ENCODE data around the gene TNFAIP1.
A peak's percentile ranks its signal among the peaks of the same experiment; 100 is the strongest.

Gene TNFAIP1

DNA sequence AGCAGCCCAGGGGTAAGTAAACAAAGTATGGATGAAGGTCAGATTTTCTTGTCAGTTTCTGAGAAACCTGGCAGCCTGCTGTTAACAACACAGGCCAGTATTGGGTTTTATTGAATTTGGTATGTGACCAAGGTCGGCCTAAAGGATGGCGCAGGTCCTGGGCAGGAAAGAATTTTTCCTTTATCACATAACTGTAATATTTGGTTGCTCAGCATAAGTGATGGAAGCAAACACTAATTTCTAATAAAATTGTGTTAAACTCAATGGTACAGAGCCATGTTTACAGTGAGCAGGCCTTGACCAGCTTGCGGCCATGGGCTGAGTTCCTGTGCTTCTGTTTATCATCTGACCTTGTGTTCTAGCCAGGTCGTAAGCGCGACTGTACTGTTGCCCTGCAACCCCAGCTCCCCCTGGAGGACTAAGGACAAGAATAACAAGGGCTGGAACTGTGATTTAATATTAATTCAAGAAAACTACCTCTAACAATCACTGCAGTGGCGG is 11.2 kb downstream of the TNFAIP1 start:
- no peak for DNase-seq

GRCh38 chr17:28347261-28347891 is 11.8 kb downstream of the TNFAIP1 start:
- no peak for DNase-seq

DNA sequence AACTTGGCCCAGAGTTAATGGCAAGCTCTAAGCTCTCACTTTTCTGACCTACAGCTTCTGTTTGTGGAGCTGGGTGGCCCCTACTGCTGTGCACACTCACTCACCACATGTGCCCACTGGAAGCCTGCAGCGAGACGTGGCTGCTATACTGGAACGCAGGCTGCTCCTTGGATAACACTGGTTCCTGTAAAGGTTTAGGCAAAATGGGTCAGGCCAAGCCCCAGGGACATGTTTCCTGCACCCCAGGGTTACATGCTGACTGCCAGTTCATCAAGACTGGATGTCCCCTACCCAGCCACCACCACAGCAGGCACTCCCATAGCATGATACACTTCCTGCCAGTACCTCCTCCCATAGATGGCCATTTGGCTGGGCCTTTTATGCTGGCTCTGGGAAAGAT is 13.4 kb downstream of the TNFAIP1 start:
- no peak for DNase-seq

- no peak for DNase-seq
These were observed 14.7 kb downstream of the TNFAIP1 start for GRCh38 chr17:28350271-28350670.

- DNase-seq: peak; percentile 89
These were observed 21.7 kb downstream of the TNFAIP1 start, which contains the start of gene POLDIP2 for GRCh38 chr17:28357061-28357900. TSS of gene POLDIP2 (minus strand) at chr17:28357527. CDS start at chr17:28357448, 79 bp downstream.

- DNase-seq: no peak
These were observed 22.3 kb downstream of the TNFAIP1 start for GRCh38 chr17:28357901-28358197.

GRCh38 chr17:28363186-28363585 is 27.6 kb downstream of the TNFAIP1 start:
- DNase-seq: no peak

- no peak for DNase-seq
These were observed 28.5 kb downstream of the TNFAIP1 start for GRCh38 chr17:28363776-28364650.

DNA sequence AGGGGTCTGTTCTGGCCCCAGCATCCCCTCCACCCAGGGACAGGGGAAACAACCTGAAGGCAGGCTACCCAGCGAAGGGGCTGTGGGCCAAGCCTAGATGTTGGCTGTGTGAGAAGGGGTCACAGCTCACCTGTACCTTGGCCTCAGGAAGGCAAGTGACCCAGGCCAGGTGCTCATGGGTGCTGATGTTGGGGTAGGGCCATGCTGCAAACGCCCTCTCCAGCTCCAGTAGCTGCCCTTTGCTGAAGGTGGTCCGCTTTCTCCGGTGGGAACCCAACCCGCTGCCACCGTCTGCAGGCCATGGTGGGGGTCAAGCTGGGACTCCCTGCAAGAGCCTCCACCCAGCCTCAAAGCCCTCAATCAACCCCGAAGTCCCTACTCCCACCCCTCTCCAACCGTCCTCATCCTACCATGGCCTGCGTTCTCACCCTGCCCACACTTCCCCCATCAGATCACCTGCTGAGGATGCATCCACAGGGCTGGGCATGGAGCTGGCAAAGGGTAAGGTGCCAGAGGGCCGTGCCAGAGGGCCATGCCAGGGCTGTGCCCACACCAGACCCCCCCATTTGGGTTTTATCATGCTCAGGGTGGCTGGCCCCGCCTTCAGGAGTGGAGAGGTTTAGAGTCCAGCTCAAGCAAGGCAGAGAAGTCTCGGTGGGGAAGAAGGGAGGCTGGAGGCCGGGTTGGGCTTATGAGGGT is 29.3 kb downstream of the TNFAIP1 start, which contains the start of gene SEBOX:
SEBOX (minus strand) TSS at position 535 of the 699 bp plus-strand sequence; CDS start at position 487, 48 bp downstream.
- DNase-seq: no peak

DNA sequence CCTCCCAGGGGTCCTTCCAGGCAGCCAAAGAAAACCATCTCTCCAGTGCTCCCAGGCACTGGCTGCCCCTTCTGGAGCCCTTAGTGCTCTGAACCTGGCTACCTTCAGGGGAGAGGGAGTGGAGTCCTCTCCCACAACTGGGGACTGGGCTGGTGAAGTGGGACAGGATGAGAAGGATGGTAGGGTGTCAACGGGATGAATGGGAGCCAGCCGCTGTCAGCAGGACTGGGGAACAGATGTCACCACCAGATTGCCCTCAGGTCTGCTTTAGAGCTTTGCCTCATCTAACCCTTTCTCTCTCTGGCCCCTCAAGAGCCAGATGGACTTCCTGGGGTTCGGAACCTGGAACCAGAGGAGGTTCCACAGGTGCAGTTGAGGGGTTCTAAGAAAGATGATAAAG is 29.9 kb downstream of the TNFAIP1 start:
- no peak for DNase-seq

DNA sequence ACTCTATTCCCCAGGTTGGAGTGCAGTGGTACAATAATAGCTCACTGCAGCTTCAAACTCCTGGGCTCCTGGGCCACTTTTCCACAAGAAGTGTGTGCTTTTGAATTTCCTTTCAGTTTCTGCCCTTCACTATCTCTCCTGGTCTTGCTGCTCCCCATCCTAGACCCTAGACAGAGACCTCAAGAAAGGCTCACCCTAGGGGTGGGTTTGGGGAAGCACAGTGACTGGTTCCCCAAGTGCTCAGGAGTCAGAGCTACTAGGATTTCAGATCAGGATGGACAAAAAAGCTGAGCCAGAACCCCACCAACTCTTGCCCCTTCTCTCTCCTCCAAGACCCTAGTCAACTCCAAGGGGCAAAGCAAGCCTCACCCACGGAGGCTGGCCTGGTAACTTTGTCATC is 31.0 kb downstream of the TNFAIP1 start:
- DNase-seq: no peak

- DNase-seq: no peak
These were observed 32.2 kb downstream of the TNFAIP1 start for GRCh38 chr17:28367641-28368305.

DNA sequence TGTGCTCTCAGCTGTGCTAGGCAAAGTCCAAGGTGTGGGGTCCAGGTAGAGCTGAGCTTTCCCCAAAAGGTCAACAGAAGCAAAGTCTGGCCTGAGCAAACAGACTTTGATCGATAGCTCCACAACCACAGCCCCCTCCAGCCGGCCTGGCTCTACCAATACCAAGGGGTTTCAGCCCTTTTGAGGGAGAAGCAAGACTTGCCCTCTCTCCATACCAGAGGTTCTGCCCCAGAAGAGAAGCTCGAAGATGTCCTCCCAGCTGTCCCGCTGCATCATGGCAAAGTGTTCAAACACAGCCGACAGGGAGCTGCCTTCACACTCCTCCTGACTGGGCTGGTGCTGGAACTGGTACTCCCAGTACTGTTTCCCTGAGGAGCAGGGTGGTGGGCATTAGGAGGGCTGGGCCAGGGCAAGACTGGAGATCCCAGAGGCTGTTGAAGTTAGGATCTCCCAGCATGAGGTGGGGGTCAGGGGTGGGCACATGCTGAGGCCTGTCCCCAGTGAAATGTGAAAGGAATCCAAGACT is 32.8 kb downstream of the TNFAIP1 start:
- DNase-seq: no peak

DNA sequence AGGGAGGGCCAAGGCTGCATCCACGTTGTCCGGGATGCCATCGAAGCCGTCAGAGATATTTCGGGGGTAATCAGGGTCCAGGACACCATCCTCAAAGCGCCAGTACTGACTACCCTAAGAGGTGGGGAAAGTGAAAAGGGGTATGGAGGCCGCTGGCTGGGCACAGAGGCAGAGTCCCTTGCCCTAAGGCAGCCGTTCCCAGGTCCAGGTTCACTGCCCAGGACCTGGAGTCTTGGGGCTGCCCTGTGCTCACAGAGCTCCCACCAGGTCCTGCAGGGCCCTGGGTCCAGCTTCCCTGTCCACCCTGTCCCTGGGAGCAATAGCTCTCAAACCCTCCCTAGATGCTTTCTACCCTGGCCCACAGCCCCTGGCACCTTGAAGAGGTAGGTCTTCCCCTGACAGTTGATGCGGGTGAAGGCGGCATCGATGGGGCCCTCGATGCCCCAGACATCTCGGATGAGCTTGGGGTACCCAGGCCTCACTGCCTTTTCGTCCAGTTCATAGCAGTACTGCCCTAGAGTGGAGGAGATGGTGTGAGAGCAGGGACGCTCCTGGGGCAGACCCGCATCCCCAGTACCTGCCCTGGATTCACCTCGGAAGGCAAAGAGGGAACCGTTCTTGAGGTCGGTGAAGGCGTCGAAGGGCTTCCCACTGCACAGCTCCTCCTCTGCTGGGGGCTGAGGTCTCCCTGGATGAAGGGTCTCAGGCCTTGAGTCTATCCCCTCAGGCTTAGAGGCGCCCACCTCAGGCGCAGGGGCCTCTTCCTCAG is 33.5 kb downstream of the TNFAIP1 start:
- DNase-seq: no peak

DNA sequence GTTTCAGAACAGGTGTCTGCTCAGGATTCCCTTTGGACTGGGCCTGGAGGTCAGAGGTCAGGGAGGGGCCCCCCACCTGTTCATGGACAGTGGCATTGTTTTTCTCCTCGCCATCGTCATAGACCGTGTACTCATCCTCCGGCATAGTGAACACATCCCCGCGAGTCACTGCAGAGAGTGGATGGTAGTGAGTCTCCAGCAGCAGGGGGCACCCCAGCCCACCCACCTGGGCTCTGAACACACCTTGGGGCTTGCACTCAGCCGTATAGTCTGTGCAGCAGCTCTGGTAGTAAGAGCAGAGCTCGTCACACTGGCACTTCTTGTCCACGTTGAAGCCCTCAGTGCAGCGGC is 34.1 kb downstream of the TNFAIP1 start:
- DNase-seq: no peak

DNA sequence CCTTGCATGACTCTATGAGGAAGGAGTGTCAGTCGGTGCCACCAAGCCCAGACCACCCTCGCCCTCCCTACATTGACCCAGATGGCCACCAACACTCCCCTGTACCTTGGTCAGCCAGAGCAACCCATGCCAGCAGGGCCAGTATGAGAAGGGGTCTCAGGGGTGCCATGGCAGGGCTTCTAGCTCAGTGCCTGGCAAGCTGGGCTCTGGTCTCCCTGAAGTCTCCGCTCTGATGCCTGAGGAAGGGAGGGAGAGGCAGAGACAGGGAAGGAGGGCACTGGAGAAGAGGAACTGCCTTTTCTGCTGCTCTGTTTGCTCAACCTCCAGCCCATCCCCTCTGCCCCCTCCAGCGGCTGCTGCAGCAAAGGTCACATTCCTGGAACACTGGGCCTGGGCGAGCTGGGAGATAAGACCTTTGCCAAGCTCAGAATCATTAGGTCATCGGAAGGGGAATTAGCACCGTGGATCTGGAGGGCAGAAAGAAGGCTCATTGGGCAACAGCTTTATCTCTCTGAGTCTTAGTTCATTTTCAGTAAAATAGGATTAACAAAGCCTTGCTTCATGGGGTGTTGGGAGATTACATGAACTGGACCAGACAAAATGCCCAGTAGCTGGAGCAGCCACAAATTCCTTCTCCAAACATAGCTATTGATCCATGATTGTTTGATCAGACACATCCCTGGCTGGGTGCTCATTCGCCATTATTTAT is 34.6 kb downstream of the TNFAIP1 start, which contains the start of gene VTN:
VTN (minus strand) TSS at position 273 of the 709 bp plus-strand sequence; CDS start at position 169, 104 bp downstream.
- DNase-seq: no peak

DNA sequence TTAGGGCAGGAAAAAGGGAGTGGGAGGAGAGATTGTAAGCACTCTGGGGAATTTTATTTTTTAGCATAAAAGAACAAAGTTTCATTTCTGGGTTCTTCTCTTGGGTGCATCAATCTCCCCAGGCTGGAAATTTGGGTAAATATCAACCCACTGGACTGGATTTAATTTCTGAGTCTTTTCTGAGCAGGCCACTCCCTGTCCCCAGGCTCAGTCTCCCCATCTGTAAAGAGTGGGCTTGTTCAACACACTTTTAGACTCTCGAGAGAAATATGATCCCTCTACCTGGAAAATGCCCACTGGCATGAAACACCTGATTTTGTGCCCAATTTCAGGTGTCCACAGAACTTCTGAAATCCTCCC is 35.2 kb downstream of the TNFAIP1 start:
- DNase-seq: no peak

DNA sequence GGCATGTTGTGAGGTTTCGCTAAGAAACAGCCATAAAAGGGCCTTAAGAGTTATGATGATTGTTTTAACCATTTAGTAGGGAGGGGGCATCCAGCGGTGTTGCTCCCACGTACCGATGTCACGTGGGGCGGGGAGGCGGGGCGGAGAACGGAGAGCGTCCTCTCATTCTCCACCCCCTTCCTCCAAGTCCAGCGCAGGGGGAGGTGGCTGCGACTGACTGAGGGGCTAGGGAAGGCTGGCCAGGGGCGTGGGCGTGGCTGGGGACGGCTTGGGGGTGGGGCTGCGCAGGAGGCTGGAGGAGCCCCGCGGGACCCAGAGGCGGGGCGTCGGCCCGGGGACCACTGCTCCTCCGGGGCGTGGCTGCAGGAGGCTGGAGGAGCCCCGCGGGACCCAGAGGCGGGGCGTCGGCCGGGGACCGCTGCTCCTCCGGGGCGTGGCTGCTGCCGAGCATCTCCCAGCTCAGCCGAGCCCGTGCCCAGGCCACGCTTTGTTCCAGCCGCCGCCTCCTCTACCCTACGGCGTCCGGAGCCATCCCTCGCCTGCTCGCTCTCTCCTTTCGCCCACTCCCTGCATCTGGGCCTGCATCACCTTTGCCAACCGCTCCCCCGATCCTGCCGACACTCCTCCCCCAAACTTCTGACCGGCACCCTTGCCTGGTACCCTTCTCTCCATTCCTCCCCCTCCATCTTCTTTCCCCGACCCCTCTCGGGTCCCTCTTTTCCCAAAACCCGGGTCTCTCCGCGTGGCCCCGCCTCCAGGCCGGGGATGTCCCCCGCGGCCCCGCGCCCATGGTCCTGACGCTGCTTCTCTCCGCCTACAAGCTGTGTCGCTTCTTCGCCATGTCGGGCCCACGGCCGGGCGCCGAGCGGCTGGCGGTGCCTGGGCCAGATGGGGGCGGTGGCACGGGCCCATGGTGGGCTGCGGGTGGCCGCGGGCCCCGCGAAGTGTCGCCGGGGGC is 36.0 kb downstream of the TNFAIP1 start, which contains the start of gene SARM1:
SARM1 (plus strand) TSS at position 450 of the 958 bp plus-strand sequence; CDS start at position 789, 339 bp downstream.
- peak; percentile 94 for DNase-seq
